GM13976 (cell line): ENCODE results near the gene AMN.
A peak's percentile ranks its signal among the peaks of the same experiment; 100 is the strongest.

Experiments used
- DNase-seq: peaks from one replicate; pipeline ENCODE4 v3.0.0; 2012; ENCODE audit warnings: low spot score
- in situ Hi-C: fragments of 300-500 bp; cut with MboI; formaldehyde crosslinking; loops from one replicate; pipeline ENCODE4 v1.12.0; 2022; ENCODE audit warnings: low sequenced_read_pairs, mixed read lengths, inconsistent platforms; ENCODE audit not compliant: unreplicated experiment
- TF ChIP-seq, protein P1 (sequence below): IDR thresholded peaks from 2 replicates; pipeline ENCODE4 v1.5.1; 2012; ENCODE audit warnings: borderline replicate concordance, mild to moderate bottlenecking; ENCODE audit not compliant: insufficient read depth; ENCODE audit errors: extremely low read depth, missing control alignments, control extremely low read depth

AMN gene

DNA sequence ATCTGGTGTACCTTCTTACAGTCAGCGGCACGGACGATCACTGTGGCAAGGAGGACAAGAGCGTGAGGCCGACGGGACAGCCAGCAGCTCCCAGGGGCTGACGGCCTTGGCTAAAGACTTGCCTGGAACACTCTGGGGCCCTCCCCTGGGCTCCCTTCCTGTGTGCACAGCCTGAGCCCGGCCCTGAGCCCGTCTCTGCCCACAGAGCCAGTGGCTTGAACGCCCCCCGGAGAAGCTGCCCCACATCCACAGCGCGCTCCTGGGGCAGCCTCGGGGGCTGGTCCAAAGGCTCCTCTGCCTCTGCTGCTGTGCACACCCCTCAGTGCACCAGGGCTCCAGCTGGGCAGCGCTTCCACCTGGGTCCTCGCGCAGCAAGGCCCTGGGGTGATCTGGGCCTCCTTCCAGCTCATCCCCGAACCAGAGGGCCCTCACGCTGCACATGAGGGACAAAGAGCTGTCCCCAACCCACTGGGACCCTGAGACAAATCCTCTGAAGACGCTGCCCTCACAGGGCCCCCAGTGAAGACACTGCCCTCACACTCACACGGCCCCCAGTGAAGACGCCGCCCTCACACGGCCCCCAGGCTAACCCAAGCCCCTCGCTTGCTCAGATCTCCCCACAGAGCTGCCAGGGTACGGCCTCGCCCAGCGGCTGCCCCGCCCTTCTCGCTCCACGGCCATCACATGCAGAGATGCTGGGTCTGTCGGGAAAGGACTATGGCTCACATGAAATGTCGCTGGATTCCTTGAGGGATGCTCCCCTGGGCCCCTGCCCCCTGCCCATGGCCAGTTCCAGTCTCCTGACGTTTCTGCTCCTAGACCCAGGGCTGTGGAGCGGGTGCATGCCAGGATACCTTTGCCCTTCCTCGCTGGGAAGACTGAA lies 22.2 kb downstream of the AMN start:
- in situ Hi-C loops: no loop called here
- DNase-seq: no peak
- TF ChIP-seq, protein P1, sequence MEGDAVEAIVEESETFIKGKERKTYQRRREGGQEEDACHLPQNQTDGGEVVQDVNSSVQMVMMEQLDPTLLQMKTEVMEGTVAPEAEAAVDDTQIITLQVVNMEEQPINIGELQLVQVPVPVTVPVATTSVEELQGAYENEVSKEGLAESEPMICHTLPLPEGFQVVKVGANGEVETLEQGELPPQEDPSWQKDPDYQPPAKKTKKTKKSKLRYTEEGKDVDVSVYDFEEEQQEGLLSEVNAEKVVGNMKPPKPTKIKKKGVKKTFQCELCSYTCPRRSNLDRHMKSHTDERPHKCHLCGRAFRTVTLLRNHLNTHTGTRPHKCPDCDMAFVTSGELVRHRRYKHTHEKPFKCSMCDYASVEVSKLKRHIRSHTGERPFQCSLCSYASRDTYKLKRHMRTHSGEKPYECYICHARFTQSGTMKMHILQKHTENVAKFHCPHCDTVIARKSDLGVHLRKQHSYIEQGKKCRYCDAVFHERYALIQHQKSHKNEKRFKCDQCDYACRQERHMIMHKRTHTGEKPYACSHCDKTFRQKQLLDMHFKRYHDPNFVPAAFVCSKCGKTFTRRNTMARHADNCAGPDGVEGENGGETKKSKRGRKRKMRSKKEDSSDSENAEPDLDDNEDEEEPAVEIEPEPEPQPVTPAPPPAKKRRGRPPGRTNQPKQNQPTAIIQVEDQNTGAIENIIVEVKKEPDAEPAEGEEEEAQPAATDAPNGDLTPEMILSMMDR: no peak

DNA sequence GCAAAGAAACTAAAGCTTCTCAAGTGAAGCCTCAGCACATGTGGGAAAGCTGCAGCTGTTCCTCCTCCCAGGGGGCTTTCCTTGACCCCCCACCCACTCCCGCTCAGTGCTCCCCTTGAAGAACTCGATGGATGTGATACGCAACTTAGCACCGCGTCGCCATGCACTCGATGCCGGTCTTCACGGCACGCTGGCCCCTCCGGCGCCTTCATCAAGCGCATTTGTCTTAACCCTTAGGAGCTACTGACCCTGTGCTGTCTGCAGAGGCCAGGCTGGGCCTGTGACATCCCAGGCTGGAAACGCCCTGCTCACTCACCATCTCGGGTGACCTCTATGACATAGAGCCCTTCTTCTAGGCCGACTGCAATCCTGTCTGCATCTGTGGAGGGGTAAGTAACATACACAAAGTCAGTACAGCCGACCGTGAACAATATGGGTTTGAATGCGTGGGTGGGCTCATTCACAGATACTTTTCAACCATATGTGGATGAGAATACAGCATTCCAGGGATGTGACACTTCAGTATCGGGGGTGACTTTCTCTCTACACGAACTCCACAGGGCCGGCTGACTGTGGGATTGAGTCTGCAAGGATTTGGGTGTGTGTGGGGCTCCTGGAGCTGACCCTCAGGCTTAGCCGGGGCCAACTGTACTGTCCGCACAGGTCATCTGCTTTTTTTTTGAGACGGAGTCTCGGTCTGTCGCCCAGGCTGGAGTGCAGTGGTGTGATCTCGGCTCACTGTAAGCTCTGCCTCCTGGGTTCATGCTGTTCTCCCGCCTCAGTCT lies 23.1 kb downstream of the AMN start:
- in situ Hi-C loops: no loop called here
- TF ChIP-seq, protein P1: no peak

DNA sequence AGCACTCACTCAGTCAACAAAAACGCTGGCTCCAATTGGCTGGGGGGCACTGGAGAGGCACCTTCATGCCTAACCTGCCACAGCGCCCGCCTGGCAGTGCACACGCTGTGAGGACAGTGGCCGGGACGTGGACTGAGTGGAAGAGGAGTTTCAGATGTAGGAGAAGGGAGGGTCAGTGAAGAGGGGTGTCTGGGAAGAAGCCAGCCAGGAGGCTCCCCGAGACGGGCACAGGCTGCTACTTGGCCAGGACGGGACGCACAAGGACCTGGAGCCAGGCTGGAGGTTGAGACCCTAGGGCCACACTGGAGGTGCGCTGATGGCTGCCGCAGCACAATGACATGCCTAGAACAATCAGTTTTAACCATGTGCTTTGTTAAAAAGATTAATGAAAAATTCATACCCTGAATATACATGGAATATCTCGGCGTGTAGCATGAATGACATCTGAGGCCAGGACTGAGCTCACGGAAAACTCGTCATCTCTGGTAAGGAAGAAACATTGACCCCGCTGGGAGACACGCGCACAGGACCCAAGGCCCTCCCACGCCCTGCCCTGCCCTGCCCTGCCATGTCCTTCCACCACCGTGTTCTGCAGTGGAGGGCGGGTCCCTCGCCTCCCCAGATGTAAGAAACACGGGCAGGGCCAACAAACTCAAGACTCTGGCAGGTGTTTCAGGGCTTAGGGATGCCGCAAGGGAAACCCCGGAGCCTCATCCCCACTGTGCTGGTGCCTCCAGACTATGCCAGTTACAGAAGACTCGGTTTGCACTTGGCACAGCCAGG lies 25.0 kb downstream of the AMN start:
- TF ChIP-seq, protein P1: no peak
- no peak for DNase-seq
- in situ Hi-C loops: no loop called here

More for the DNA sequence above, 23.1 kb downstream of the AMN start:
- DNase-seq: no peak

DNA sequence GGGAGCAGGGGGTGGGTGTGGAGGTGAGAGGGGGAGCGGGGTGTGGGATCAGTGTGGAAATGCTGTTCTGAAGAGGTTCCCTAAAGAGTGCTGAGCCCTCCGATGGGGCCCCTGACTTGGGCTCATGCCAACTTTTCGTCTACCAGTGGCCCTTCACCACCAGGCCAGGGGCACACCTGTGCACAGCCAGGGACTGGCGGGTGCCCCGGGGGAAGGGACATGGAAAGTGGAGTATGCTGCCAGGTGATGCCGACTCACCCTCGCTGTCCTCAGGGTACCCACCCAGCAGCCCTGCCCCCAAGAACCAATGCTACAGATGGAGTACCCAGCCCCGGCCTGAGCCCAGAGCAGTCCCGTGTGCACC lies 26.2 kb downstream of the AMN start:
- TF ChIP-seq, protein P1: no peak
- no peak for DNase-seq
- in situ Hi-C loops: no loop called here

GRCh38 chr14:102949062-102949800 lies 26.8 kb downstream of the AMN start:
- peak; percentile 52 for DNase-seq
- TF ChIP-seq, protein P1: no peak
- in situ Hi-C loops: no loop called here
